Dermis lymphatic vessel endothelial cell (primary cell): ENCODE data around the gene WBP2NL. TPM values are rescaled to one million over a fixed set of nuclear protein-coding genes. Genes with fewer than 3 reads are reported as not detected.

Experiments used
- total RNA-seq: library from RNA; depleted of rRNA; stranded (reverse); fragments of >200 nt; gene quantifications from 2 replicates; pipeline ENCODE4 v1.2.1, GENCODE V29; 2014

The WBP2NL gene, protein sequence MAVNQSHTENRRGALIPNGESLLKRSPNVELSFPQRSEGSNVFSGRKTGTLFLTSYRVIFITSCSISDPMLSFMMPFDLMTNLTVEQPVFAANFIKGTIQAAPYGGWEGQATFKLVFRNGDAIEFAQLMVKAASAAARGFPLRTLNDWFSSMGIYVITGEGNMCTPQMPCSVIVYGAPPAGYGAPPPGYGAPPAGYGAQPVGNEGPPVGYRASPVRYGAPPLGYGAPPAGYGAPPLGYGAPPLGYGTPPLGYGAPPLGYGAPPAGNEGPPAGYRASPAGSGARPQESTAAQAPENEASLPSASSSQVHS
- 0.11 TPM in 1 of 2 replicates, not detected in the other for total RNA-seq

DNA sequence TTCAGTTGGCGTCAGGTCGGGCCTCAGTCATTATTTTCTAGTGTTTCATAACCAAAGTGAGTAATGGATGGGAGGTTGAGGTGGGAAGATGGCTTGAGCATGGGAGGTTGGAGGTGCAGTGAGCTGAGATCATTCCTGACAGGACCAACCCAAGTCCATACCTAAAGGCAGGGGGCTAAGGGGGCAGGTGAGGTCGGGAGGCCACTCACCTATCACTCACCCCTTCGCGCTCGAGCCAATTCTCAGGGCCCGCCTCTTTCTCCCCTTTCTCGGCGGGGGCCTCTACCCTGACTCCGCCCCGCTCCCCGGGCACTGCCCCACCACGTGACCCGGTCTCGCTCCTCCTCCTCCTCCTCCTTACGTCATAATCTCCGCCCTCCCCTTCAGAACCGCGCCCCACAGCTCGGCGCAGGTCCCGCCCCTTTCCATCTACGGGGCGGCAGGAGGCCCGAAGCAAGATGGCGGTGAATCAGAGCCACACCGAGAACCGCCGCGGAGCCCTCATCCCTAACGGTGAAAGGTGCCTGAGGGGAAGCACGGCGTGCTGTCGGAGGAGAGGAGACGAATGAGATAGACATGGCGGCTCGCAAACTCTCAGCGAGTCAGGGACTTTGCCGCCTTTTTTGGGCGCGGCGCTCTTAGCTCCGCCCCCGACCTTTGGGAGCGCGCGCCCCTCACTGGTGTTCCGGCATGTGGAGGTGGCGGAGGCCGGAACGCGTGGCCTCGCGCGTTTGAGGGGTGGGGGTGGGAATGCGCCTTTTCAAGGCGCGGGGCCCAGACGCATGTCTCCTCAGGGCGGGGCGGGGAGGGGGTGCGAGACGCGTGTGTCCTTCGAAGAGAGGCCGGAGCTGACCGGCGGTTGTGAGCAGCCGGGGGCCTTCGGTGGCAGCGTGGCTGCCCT is at the start of gene WBP2NL:
Gene WBP2NL (plus strand): TSS at position 428 of the 901 bp plus-strand sequence. CDS start 31 bp downstream, at position 459.

DNA sequence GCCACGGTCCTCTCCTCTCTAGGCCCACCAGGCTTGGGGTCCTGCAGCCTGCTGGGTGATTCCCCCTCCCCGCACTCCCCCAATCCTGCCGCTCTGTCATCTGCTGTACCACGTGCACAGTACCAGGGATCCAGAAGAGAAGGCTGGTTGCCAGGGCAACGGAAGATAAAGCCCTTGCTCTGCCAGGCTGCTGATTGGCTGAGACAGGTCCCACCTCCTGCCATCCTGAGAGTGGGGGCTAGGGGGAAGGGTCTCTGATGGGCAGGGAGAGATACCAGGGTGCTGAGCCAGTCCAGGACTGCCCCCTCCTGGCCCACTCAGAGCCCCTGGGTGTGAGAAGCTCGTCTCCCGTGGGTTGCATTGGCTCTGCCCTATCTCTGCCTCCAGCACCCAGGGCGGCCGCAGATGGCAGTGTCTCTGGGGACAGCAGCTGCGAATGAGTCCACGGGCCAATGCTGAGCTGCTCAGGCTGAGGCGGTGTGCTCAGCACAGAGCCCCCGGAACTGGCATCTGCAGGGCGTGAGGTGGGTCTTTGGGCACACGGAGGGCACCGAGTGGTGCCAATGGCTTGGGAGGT is 46.6 kb upstream of the WBP2NL start, which contains the start of gene SMIM45:
Gene SMIM45 (plus strand): TSS at position 253 of the 577 bp plus-strand sequence.

DNA sequence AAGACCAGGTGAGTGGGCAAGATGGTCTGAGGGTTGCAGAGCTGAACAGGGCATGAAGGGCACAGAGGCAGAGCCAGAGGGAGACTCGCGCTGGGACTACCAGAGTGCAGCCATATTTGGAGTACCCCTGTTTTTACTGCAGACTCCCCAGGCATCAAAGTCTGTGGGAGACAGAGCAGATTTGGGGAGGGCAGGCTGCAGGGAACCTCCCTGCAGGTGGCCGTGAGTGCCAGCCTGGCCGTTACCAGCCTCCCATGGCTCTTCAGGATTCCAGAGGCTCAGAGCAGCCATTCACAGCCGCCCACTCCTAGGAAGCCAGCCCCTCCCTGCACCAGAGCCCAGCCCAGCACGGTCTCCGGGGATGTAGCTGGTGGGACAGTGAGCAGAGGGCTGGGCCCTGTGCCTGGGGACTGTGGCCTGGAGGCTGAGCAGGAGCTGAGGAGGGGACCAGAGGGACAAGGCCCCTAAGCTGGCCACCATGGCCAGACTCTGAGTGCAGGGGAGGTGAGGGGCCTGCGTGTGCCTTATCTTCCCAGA is 29.4 kb upstream of the WBP2NL start, which contains the start of gene SEPTIN3:
Gene SEPTIN3 (plus strand): TSS at position 334 of the 537 bp plus-strand sequence. CDS start 2,050 bp downstream, outside the sequence.

DNA sequence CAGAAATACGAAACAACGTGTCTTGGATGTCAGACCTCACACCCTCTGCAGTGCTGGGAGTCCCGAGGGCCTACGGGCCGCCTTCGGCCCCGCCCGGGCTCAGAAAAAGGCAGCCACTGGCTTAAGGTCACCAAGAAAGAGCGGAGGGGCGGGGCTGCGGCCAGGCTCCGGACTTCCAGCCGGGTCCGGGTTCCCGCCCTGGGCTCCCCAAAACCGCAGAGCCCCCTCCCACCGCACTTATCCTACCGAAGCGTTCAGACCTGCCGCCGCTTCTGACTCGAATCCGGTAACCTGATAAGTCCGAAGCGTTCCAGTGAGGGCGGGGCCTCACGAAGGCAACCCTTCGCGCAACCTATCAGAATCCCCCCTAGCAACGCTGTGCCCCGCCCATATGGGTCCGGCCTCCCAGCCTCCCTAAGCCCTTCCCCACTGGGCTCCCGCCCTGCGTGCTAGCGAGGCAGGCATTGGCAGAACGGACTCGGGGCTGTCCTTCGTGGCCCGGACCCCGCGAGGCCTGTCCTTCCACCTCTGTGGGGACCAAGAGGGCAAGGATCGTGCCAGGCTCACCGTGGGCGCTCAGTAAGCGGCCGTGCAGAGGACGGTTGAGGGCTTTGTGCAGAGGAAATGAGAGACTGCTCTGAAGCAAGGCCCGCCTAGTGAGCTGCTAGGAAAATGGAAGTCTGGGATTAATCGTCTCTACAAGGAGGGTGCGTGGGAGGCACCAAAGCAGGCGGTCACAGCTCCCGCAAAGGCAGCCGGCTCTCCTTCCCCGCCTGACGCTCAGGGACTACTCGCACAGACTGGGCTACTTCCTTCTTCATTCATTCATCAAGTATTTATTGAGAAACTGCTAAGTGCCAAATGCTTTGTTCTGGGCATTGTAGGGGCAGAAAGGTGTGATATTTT is 72.2 kb downstream of the WBP2NL start, which contains the start of gene NAGA:
Gene NAGA (minus strand): TSS at position 296 of the 906 bp plus-strand sequence. CDS start 515 bp downstream, outside the sequence.

DNA sequence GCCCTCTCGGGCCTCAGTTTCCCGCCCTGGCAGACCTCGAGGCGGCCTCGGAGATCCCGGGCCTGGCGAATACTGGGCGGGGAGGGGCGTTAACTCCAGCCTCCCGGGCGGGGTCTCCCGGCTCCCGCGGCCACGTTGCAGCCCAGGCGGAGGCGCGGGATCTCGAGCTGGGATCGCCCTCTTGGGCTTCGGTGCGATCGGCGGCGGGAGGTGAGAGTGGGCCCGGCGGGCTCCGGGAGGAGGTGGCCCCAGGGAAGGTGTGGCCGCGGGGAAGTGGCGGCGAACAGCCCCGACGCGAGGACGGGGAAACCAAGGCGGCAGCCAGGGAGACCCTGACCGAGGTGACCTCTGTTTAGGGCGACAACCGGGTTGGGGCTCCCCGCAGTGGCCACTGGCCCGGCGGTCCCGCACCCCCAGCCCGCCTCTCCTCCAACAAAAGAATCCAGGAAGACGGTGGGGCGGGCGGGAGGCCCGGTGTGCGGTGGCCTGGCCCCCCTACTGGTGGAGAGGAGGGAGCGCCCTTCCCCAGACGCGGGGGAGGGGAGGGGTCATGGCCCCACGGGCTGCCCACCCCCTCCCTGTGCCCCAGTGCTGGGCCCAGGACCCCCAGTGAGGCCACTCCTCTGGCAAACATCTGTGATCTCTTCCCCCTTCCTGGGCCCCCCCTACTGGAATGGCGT is 75.7 kb downstream of the WBP2NL start, which contains the start of gene PHETA2:
Gene PHETA2 (plus strand): TSS at position 117 of the 680 bp plus-strand sequence. CDS start 3,046 bp downstream, outside the sequence.

Other genes starting within 250 kb of the WBP2NL start
- 2.4 and 4.7 TPM in 2 replicates for gene CCDC134, start 198.1 kb upstream of the WBP2NL start, total RNA-seq
- gene SREBF2, start 165.7 kb upstream of the WBP2NL start, total RNA-seq, result 31.3 and 42.9 TPM in 2 replicates
- gene SHISA8, start 83.7 kb upstream of the WBP2NL start, total RNA-seq, result not detected in 2 replicates
- under 0.01 and 0.09 TPM in 2 replicates for gene TNFRSF13C, start 72.0 kb upstream of the WBP2NL start, total RNA-seq
- gene CENPM, start 51.6 kb upstream of the WBP2NL start, total RNA-seq, result 5.3 and 5.6 TPM in 2 replicates
- 0.09 and 0.11 TPM in 2 replicates for gene SEPTIN3, start 29.3 kb upstream of the WBP2NL start, total RNA-seq
- 12.7 and 16.5 TPM in 2 replicates for gene NAGA, start 72.0 kb downstream of the WBP2NL start, total RNA-seq
- 23.1 and 26.2 TPM in 2 replicates for gene PHETA2, start 75.5 kb downstream of the WBP2NL start, total RNA-seq
- 8.5 and 14.0 TPM in 2 replicates for gene SMDT1, start 80.9 kb downstream of the WBP2NL start, total RNA-seq
- 57.3 and 59.2 TPM in 2 replicates for gene NDUFA6, start 92.0 kb downstream of the WBP2NL start, total RNA-seq
- gene CYP2D6, start 132.0 kb downstream of the WBP2NL start, total RNA-seq, result 0.11 and 0.17 TPM in 2 replicates